HepG2 (cell line): Measurements from ENCODE around the gene TGFBRAP1. TPM values are rescaled to one million over a fixed set of nuclear protein-coding genes. Genes with fewer than 3 reads are reported as not detected.

Experiments
- CHCHD3 ChIP-seq: sonication (generic); formaldehyde crosslinking; IDR thresholded peaks from 2 replicates; pipeline ENCODE4 v1.8.0; 2022; ENCODE audit warnings: mild to moderate bottlenecking, missing genetic modification reagents, moderate library complexity
- EEA1 ChIP-seq: sonication (generic); formaldehyde crosslinking; IDR thresholded peaks from 2 replicates; pipeline ENCODE4 v1.5.1; 2020; ENCODE audit warnings: mild to moderate bottlenecking, missing genetic modification reagents, borderline replicate concordance
- HNRNPUL1 ChIP-seq: fragments of 200-400 bp; formaldehyde crosslinking; IDR thresholded peaks from 2 replicates; pipeline ENCODE4 v1.6.1; 2017; ENCODE audit warnings: low read depth, mild to moderate bottlenecking, low read length, moderate library complexity
- HOXA3 ChIP-seq: sonication (generic); formaldehyde crosslinking; IDR thresholded peaks from 2 replicates; pipeline ENCODE4 v1.5.0; 2020; ENCODE audit warnings: missing genetic modification reagents
- HOXA7 ChIP-seq: sonication (generic); formaldehyde crosslinking; IDR thresholded peaks from 2 replicates; pipeline ENCODE4 v1.8.1; 2022; ENCODE audit warnings: mild to moderate bottlenecking, missing genetic modification reagents, moderate library complexity
- LCORL ChIP-seq, 2 experiments: fragments of 450-650 bp in 1 of 2; sonication (generic) in 1 of 2; formaldehyde crosslinking in 1 of 2; IDR thresholded peaks; 2 replicates each; pipeline versions ENCODE4 v1.5.0 to v1.6.1; 2017 to 2020; ENCODE audit warnings: antibody characterized with exemption in 1 of 2, missing genetic modification reagents in 1 of 2
- MATR3 ChIP-seq: sonication (generic); formaldehyde crosslinking; IDR thresholded peaks from 2 replicates; pipeline ENCODE4 v1.4.0; 2020; ENCODE audit warnings: missing genetic modification reagents
- MEF2D ChIP-seq: sonication (generic); formaldehyde crosslinking; IDR thresholded peaks from 2 replicates; pipeline ENCODE4 v1.5.1; 2020; ENCODE audit warnings: mild to moderate bottlenecking, missing genetic modification reagents
- MTA1 ChIP-seq: sonication (generic); formaldehyde crosslinking; IDR thresholded peaks from 2 replicates; pipeline ENCODE4 v1.4.0; 2020; ENCODE audit warnings: missing genetic modification reagents, mild to moderate bottlenecking, borderline replicate concordance
- POLR2AphosphoS2 ChIP-seq: IDR thresholded peaks from 2 replicates; pipeline ENCODE4 v1.6.1; 2011; ENCODE audit warnings: low read depth, low read length, improper control_type of control experiment
- POLR2AphosphoS5 ChIP-seq: IDR thresholded peaks from 2 replicates; pipeline ENCODE4 v1.6.1; 2012; ENCODE audit warnings: low read depth, low read length
- SETDB1 ChIP-seq: sonication (generic); formaldehyde crosslinking; IDR thresholded peaks from 2 replicates; pipeline ENCODE4 v1.5.1; 2020; ENCODE audit warnings: missing genetic modification reagents, mild to moderate bottlenecking, borderline replicate concordance
- SSRP1 ChIP-seq: IDR thresholded peaks from 2 replicates; pipeline ENCODE4 v1.6.1; 2016; ENCODE audit warnings: control low read depth
- TEAD2 ChIP-seq: sonication (generic); formaldehyde crosslinking; IDR thresholded peaks from 2 replicates; pipeline ENCODE4 v1.9.0; 2021; ENCODE audit warnings: missing genetic modification reagents
- ZNF101 ChIP-seq: sonication (generic); formaldehyde crosslinking; IDR thresholded peaks from 2 replicates; pipeline ENCODE4 v1.4.0; 2020; ENCODE audit warnings: mild to moderate bottlenecking, low read depth, missing genetic modification reagents, borderline replicate concordance
- ZNF34 ChIP-seq: sonication (generic); formaldehyde crosslinking; IDR thresholded peaks from 2 replicates; pipeline ENCODE4 v1.4.0; 2020; ENCODE audit warnings: mild to moderate bottlenecking, missing genetic modification reagents, borderline replicate concordance
- ZNF446 ChIP-seq: sonication (generic); formaldehyde crosslinking; IDR thresholded peaks from 2 replicates; pipeline ENCODE4 v1.5.0; 2020; ENCODE audit warnings: mild to moderate bottlenecking, missing genetic modification reagents
- ZNF563 ChIP-seq: sonication (generic); formaldehyde crosslinking; IDR thresholded peaks from 2 replicates; pipeline ENCODE4 v1.8.0; 2022; ENCODE audit warnings: mild to moderate bottlenecking, moderate library complexity, missing genetic modification reagents
- polyA plus RNA-seq, 8 experiments: library from polyadenylated mRNA; depleted of rRNA in 3 of 8; stranded (reverse) in 7 of 8; unstranded in 1 of 8; fragments of >200 nt; fragmentation: Illumina TruSeq in 4 of 8; extraction: Trizol in 4 of 8; gene quantifications; 2 replicates each; pipeline versions ENCODE4 v1.2.1 to v1.2.3, GENCODE V29; 2011 to 2016; ENCODE audit warnings: low read depth in 4 of 8, missing spikeins in 1 of 8, mixed read lengths in 1 of 8; ENCODE audit not compliant: insufficient read depth in 1 of 8
- total RNA-seq, 5 experiments: library from RNA; depleted of rRNA; stranded (reverse); fragments of >200 nt; fragmentation: Illumina TruSeq; extraction: Trizol; gene quantifications; 2 replicates each; pipeline ENCODE4 v1.2.3, GENCODE V29; 2016; ENCODE audit warnings: low read depth in 1 of 5
- TF ChIP-seq, protein P1 (sequence below): sonication (generic); formaldehyde crosslinking; IDR thresholded peaks from 2 replicates; pipeline ENCODE4 v1.5.1; 2020; ENCODE audit warnings: mild to moderate bottlenecking, missing genetic modification reagents, moderate library complexity
- TF ChIP-seq, protein P2 (sequence below): fragments of 450-650 bp; IDR thresholded peaks from 2 replicates; pipeline ENCODE4 v1.6.1; 2016
- TF ChIP-seq, protein P3 (sequence below): sonication (generic); formaldehyde crosslinking; IDR thresholded peaks from 2 replicates; pipeline ENCODE4 v1.4.0; 2020; ENCODE audit warnings: mild to moderate bottlenecking, missing genetic modification reagents

Gene TGFBRAP1
- total and polyA plus RNA-seq, 2 of the 13 experiments (the other 11 are each of a cell fraction or from before 2014, with no cell fraction given) = 12.7 to 22.9 TPM

DNA sequence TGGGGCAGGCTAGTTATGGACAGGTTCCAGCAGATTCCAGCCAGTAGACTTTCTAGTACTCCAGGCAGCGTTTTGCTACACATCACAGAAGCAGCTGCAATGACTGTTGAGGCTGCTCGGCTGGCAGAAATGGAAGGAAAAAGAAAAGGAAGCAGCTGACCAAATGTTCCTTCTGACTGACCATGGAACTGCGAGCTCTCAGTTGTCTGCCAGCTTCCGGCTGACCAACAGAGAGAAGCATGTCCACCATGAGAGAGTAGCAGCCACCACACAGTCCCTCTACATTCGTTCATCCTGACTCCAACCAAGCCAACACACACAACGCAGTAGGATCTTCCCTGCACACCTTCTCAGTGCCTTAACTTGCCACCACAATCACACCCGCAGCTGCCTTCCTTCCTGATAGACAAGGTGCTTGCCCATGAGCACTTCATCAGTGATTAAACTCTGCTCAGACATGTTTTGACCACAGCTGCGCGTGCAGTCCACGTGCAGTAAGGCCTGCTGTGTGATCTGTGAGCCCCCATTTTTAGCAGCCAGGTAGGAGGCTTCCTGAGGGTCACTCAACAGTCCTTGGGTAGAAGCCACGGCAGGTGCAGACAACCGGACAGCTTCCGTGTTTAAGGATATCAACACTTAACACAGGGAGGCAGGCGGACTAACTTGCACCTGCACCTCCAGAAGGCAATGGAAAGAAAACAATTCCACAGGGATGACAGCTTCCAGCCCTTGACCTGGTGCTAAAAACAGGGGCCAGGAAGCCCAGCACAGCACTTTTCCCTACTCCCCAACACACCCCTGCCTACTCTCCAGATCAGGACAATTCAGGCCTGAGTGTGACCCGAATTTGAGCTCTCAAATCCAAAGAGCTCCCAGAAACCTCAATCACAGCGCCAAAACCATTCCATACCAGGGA is 996 bp downstream of the TGFBRAP1 start (continued):
- peak; percentile 82 for TF ChIP-seq HOXA3
- TF ChIP-seq SSRP1 (CRISPR knock-in tag) = peak; percentile 67; the same call in 1 of the 2 replicates
- no peak for TF ChIP-seq ZNF446
- TF ChIP-seq POLR2AphosphoS2 = no peak
- TF ChIP-seq POLR2AphosphoS5 = peak; percentile 36; the same call in 1 of the 2 replicates
- no peak for TF ChIP-seq CHCHD3 (CRISPR knock-in tag)
- no peak for TF ChIP-seq TEAD2
- TF ChIP-seq, protein P1, sequence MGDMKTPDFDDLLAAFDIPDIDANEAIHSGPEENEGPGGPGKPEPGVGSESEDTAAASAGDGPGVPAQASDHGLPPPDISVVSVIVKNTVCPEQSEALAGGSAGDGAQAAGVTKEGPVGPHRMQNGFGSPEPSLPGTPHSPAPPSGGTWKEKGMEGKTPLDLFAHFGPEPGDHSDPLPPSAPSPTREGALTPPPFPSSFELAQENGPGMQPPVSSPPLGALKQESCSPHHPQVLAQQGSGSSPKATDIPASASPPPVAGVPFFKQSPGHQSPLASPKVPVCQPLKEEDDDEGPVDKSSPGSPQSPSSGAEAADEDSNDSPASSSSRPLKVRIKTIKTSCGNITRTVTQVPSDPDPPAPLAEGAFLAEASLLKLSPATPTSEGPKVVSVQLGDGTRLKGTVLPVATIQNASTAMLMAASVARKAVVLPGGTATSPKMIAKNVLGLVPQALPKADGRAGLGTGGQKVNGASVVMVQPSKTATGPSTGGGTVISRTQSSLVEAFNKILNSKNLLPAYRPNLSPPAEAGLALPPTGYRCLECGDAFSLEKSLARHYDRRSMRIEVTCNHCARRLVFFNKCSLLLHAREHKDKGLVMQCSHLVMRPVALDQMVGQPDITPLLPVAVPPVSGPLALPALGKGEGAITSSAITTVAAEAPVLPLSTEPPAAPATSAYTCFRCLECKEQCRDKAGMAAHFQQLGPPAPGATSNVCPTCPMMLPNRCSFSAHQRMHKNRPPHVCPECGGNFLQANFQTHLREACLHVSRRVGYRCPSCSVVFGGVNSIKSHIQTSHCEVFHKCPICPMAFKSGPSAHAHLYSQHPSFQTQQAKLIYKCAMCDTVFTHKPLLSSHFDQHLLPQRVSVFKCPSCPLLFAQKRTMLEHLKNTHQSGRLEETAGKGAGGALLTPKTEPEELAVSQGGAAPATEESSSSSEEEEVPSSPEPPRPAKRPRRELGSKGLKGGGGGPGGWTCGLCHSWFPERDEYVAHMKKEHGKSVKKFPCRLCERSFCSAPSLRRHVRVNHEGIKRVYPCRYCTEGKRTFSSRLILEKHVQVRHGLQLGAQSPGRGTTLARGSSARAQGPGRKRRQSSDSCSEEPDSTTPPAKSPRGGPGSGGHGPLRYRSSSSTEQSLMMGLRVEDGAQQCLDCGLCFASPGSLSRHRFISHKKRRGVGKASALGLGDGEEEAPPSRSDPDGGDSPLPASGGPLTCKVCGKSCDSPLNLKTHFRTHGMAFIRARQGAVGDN (CRISPR knock-in tag) = peak; percentile 100
- no peak for TF ChIP-seq HNRNPUL1
- TF ChIP-seq MATR3 (CRISPR knock-in tag) = no peak
- peak; percentile 46; the same call in 1 of the 2 replicates for TF ChIP-seq MTA1 (CRISPR knock-in tag)
- TF ChIP-seq, protein P2, sequence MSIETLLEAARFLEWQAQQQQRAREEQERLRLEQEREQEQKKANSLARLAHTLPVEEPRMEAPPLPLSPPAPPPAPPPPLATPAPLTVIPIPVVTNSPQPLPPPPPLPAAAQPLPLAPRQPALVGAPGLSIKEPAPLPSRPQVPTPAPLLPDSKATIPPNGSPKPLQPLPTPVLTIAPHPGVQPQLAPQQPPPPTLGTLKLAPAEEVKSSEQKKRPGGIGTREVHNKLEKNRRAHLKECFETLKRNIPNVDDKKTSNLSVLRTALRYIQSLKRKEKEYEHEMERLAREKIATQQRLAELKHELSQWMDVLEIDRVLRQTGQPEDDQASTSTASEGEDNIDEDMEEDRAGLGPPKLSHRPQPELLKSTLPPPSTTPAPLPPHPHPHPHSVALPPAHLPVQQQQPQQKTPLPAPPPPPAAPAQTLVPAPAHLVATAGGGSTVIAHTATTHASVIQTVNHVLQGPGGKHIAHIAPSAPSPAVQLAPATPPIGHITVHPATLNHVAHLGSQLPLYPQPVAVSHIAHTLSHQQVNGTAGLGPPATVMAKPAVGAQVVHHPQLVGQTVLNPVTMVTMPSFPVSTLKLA = peak; percentile 63
- no peak for TF ChIP-seq SETDB1 (CRISPR knock-in tag)
- 0 out of 2 replicates have a peak, but pooled peaks have one; percentile 97 for TF ChIP-seq ZNF34 (CRISPR knock-in tag)
- no peak for TF ChIP-seq LCORL (IDR thresholded peaks at IDR 0.05)
- TF ChIP-seq LCORL (CRISPR knock-in tag; IDR thresholded peaks at IDR 0.05) = peak; percentile 16; the same call in 1 of the 2 replicates
- TF ChIP-seq, protein P3, sequence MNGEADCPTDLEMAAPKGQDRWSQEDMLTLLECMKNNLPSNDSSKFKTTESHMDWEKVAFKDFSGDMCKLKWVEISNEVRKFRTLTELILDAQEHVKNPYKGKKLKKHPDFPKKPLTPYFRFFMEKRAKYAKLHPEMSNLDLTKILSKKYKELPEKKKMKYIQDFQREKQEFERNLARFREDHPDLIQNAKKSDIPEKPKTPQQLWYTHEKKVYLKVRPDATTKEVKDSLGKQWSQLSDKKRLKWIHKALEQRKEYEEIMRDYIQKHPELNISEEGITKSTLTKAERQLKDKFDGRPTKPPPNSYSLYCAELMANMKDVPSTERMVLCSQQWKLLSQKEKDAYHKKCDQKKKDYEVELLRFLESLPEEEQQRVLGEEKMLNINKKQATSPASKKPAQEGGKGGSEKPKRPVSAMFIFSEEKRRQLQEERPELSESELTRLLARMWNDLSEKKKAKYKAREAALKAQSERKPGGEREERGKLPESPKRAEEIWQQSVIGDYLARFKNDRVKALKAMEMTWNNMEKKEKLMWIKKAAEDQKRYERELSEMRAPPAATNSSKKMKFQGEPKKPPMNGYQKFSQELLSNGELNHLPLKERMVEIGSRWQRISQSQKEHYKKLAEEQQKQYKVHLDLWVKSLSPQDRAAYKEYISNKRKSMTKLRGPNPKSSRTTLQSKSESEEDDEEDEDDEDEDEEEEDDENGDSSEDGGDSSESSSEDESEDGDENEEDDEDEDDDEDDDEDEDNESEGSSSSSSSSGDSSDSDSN = peak; percentile 72
- peak; percentile 53; the same call in 1 of the 2 replicates for TF ChIP-seq ZNF563
- TF ChIP-seq EEA1 (CRISPR knock-in tag) = 0 out of 2 replicates have a peak, but pooled peaks have one; percentile 23
- no peak for TF ChIP-seq HOXA7 (CRISPR knock-in tag)
- peak; percentile 98; the same call in 1 of the 2 replicates for TF ChIP-seq ZNF101 (CRISPR knock-in tag)
- TF ChIP-seq MEF2D (CRISPR knock-in tag) = peak; percentile 74; the same call in 1 of the 2 replicates
